HepG2 (cell line): ENCODE results near the gene COPS3.

ENCODE experiments used
- HES4 ChIP-seq: sonication (generic); formaldehyde crosslinking; IDR thresholded peaks from 2 replicates; pipeline ENCODE4 v1.9.0; 2021; ENCODE audit warnings: mild to moderate bottlenecking, missing genetic modification reagents, borderline replicate concordance
- POLR2AphosphoS5 ChIP-seq: IDR thresholded peaks from 2 replicates; pipeline ENCODE4 v1.6.1; 2012; ENCODE audit warnings: low read depth, low read length
- ZNF512 ChIP-seq: sonication (generic); formaldehyde crosslinking; IDR thresholded peaks from 2 replicates; pipeline ENCODE4 v1.4.0; 2020; ENCODE audit warnings: mild to moderate bottlenecking, missing genetic modification reagents

GRCh38 chr17:17254036-17254435, 27.0 kb downstream of the COPS3 start:
- TF ChIP-seq HES4 (CRISPR knock-in tag): no peak
- no peak for TF ChIP-seq ZNF512
- no peak for TF ChIP-seq POLR2AphosphoS5
